Lower leg skin (tissue), 4 donors: ENCODE results near the gene GRB10. TPM values are rescaled to one million over a fixed set of nuclear protein-coding genes. Genes with fewer than 3 reads are reported as not detected.

Experiments
- DNase-seq, 2 donors: peaks; one replicate each; pipeline ENCODE4 v3.0.0-alpha.2; 2019; ENCODE audit warnings: low spot score in 2 of 2
- H3K4me3 ChIP-seq: fragments of 200-600 bp; sonication (generic); 2 replicates; pipeline ENCODE4 v1.5.1; 2017; ENCODE audit warnings: mild to moderate bottlenecking, low read depth; ENCODE audit not compliant: poor library complexity, severe bottlenecking
- CTCF ChIP-seq, 3 donors: fragments of 450-650 bp; IDR thresholded peaks; one replicate each; pipeline ENCODE4 v1.5.1; 2016; ENCODE audit warnings: antibody characterized with exemption in 3 of 3, mild to moderate bottlenecking in 3 of 3, moderate library complexity in 2 of 3
- POLR2A ChIP-seq, 2 donors: fragments of 450-650 bp; IDR thresholded peaks; one replicate each; pipeline ENCODE4 v1.6.1; 2016 to 2017; ENCODE audit warnings: antibody characterized with exemption in 2 of 2, mild to moderate bottlenecking in 1 of 2, moderate library complexity in 1 of 2
- WGBS, 2 donors: methylation state at CpG; one replicate each; pipeline ENCODE4 v1.1.5; 2018; 5-methylcytosine and 5-hydroxymethylcytosine counted together
- intact Hi-C: fragments of 100-400 bp; cut with DNase I; formaldehyde crosslinking; loops from one replicate; pipeline ENCODE4 v1.15.0; 2023; ENCODE audit warnings: low total_unique reads
- total RNA-seq, 4 donors: library from RNA; depleted of rRNA; stranded (reverse); fragments of >200 nt; gene quantifications; one replicate each; pipeline ENCODE4 v1.1.0, GENCODE V29; 2016

GRB10 gene
- total RNA-seq, 4 donors from 2014 or later = 6.6 to 25.7 (median 15.2) TPM

DNA sequence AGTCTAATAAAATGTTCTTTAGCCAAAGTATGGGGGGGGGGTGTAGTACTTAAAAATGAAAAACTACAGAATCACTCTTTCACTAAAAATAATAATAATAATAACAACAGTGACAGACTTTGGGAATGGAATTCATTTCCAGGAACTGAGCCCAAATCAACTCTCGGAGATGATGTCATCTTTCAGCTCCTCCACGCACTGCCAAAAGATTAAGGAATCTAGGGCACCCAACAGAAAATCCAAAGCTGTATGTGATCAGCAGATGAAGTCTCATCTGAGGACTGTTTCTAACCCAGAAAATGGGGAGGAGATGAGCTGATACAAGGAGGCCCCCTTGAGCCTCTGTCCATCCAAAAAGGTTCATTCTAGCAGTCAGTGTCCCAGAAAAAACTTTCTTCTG is 54.5 kb downstream of the GRB10 start:
- no peak overlapping the region for H3K4me3 ChIP-seq
- DNase-seq = no peak
- no peak for TF ChIP-seq POLR2A (IDR thresholded peaks at IDR 0.05)
- no peak for TF ChIP-seq CTCF (IDR thresholded peaks at IDR 0.05)
- 14 to 24% methylated on average over 2 of the region's 2 CpGs for WGBS, 2 donors
- intact Hi-C loops = loop anchor here (10.0 kb wide), 1 partner anchor 77 kb away; no protein-coding TSS in a partner anchor

DNA sequence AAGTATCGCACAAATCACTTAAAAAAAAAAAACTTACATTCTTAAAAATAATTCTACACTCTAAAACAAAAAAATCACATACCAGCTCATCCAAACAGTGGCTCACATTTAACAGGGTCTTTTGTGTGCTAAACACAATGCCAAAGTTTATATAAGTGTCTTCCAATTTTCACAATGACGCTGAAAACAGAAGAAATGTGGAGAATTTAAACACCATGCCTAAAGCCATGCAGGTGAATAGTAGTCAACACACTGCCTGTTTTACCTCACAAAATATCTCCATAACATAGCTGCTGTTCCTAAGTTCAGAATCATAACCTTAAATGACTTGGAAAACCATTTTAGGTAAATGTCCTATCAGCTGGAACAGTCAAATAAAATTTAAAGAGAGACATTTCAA is 55.0 kb downstream of the GRB10 start:
- TF ChIP-seq CTCF (IDR thresholded peaks at IDR 0.05) (no peak), POLR2A (IDR thresholded peaks at IDR 0.05) (no peak)
- no peak for DNase-seq
- intact Hi-C loops = loop anchor here (10.0 kb wide), 1 partner anchor 77 kb away; no protein-coding TSS in a partner anchor
- H3K4me3 ChIP-seq = no peak overlapping the region
- WGBS, 2 donors = 73 to 79% methylated on average over 2 of the region's 2 CpGs

- 78 to 79% methylated on average over 3 of the region's 3 CpGs for WGBS, 2 donors
- intact Hi-C loops = loop anchor here (10.0 kb wide), 1 partner anchor 78 kb away; no protein-coding TSS in a partner anchor
- no peak overlapping the region for H3K4me3 ChIP-seq
- no peak for DNase-seq
- TF ChIP-seq CTCF (IDR thresholded peaks at IDR 0.05) = no peak
- TF ChIP-seq POLR2A (IDR thresholded peaks at IDR 0.05) = no peak
Observed at GRCh38 chr7:50727072-50727471, 55.6 kb downstream of the GRB10 start.

GRCh38 chr7:50725774-50726173 is 56.9 kb downstream of the GRB10 start:
- no peak for TF ChIP-seq POLR2A (IDR thresholded peaks at IDR 0.05)
- TF ChIP-seq CTCF (IDR thresholded peaks at IDR 0.05) = no peak
- intact Hi-C loops = loop anchor here (10.0 kb wide), 1 partner anchor 79 kb away; no protein-coding TSS in a partner anchor
- H3K4me3 ChIP-seq = no peak overlapping the region
- WGBS, 2 donors = 48 to 93% methylated on average over 3 of the region's 3 CpGs
- DNase-seq = no peak

- intact Hi-C loops = loop anchor here (10.0 kb wide), 1 partner anchor 80 kb away; no protein-coding TSS in a partner anchor
- TF ChIP-seq CTCF (IDR thresholded peaks at IDR 0.05) (no peak), POLR2A (IDR thresholded peaks at IDR 0.05) (no peak)
- DNase-seq = no peak
- no peak overlapping the region for H3K4me3 ChIP-seq
- WGBS, 2 donors = 81 to 90% methylated on average over 18 of the region's 18 CpGs
Observed at GRCh38 chr7:50724526-50725520, 57.9 kb downstream of the GRB10 start.
